Gastrocnemius medialis (tissue), 4 donors: ENCODE results near the gene RALGAPA1.

Source experiments
- POLR2A ChIP-seq, 2 donors: fragments of 450-650 bp; IDR thresholded peaks; one replicate each; pipeline ENCODE4 v1.6.1; 2017; ENCODE audit warnings: antibody characterized with exemption in 2 of 2, mild to moderate bottlenecking in 2 of 2, moderate library complexity in 2 of 2
- TF ChIP-seq, protein P1 (sequence below), 5 experiments: fragments of 450-650 bp in 3 of 5; fragments of 200-600 bp in 2 of 5; sonication (generic) in 2 of 5; IDR thresholded peaks in 4 of 5; conservative IDR thresholded peaks in 1 of 5; 1 replicate in 4 of 5; 2 replicates in 1 of 5; pipeline ENCODE4 v1.5.1; 2016 to 2019; ENCODE audit warnings: antibody characterized with exemption in 5 of 5, mild to moderate bottlenecking in 3 of 5, moderate library complexity in 3 of 5

DNA sequence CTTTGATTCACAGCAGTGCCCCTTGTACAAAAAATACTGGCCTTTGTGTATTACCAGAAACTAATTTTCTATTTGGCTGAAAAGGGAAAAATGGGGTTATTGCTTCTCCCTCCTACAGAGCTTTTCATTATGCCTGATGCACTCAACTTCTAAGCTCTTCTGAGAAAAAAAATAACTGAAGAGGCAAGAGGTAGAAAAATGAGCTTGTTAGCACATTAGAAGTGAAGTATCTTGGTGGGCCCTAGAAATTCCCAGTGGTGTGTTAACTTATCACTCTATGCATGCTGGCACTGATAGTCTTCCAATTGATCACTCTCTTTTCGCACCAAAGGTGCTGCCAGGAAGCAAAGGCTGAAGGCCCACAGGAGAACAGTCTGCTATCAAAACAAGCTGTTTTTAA, 258.0 kb downstream of the RALGAPA1 start:
- TF ChIP-seq, protein P1, sequence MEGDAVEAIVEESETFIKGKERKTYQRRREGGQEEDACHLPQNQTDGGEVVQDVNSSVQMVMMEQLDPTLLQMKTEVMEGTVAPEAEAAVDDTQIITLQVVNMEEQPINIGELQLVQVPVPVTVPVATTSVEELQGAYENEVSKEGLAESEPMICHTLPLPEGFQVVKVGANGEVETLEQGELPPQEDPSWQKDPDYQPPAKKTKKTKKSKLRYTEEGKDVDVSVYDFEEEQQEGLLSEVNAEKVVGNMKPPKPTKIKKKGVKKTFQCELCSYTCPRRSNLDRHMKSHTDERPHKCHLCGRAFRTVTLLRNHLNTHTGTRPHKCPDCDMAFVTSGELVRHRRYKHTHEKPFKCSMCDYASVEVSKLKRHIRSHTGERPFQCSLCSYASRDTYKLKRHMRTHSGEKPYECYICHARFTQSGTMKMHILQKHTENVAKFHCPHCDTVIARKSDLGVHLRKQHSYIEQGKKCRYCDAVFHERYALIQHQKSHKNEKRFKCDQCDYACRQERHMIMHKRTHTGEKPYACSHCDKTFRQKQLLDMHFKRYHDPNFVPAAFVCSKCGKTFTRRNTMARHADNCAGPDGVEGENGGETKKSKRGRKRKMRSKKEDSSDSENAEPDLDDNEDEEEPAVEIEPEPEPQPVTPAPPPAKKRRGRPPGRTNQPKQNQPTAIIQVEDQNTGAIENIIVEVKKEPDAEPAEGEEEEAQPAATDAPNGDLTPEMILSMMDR (IDR thresholded peaks at IDR 0.05 in 4 of 5, conservative IDR thresholded peaks at IDR 0.05 in 1 of 5) = no peak
- TF ChIP-seq POLR2A (IDR thresholded peaks at IDR 0.05) = no peak
